HG02852 (cell line): ENCODE results near the gene GRID1.

ENCODE experiments used
- ATAC-seq: cut with Tn5 transposase; IDR thresholded peaks from one replicate; pipeline ENCODE4 v1.9.1; 2021; ENCODE audit warnings: mild to moderate bottlenecking, moderate library complexity; ENCODE audit not compliant: unreplicated experiment

Gene GRID1

DNA sequence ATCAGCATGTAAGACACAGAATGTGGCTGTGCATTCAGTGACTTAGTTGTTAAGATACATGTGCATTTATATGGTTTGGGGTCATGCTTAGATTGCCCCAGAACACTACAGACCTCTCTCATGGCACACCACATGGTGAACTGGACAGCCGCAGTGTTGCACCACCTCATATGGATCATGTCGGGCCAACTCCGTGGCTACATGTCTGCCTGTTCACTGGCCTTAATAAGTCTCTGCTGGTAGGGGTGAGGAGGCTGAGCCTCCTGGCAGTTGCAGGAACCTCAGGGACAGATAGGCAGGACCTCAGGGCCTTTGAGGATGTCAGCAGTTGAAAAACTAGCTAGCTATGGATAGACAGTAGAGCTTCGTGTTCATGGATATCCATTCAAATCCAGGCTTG, 751.0 kb downstream of the GRID1 start:
- ATAC-seq, result no peak

DNA sequence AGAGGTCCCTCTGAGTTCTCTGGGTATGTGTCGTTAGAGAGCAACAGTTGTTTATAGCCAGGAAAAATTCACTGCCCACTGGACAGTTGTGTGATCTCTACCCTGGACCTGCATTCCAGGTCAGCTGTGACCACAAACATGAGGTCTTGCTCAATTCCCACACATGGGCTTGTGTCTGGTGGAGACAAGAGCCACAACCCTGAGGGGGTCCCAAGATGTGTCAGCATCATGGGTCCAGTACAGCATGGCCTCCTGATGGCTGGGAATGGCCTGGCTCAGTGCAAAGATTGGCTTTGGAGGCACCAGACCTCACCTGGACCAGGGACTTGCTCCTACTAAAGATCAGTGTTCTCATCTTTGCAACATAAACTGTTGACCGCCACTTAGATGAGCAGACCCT, 751.6 kb downstream of the GRID1 start:
- no peak for ATAC-seq

DNA sequence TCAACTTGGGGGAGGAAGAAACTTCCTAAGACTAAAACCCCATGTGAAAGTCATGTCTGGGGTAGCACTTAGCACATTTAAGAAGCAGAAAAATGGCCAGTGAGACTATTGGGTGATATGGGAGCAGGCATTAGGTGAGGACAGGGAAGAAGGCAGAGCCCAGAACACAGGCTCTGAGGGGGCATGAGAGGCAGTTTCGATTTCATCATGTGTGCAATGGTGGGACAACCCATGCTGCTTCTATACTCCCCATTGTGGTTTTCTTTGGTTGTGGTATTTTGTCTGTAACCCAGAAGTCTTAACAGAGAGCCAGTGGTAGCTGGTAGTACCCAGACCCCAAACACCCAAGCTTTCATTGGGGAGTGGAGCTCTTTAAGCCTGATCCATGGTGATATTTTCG, 752.0 kb downstream of the GRID1 start:
- ATAC-seq, result no peak

DNA sequence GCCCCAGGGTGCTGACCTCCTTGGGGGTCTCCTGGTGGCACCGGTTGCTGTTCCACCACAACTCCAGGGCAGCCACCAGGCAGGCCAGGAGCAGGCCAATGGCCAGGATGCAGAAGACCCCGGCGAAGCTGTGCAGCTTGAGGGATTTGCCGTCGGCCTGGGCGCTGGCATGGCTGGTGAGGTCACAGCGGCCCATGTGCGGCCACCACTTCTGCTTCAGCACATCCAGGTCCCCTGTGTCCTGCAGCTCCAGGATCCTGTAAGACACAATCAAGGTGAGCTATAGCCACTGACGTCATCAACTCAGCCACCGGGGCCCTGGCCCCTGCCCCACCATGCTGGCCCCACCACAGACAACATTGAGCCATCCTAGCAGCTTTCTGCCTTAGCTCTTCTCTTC, 753.2 kb downstream of the GRID1 start:
- ATAC-seq, result no peak

DNA sequence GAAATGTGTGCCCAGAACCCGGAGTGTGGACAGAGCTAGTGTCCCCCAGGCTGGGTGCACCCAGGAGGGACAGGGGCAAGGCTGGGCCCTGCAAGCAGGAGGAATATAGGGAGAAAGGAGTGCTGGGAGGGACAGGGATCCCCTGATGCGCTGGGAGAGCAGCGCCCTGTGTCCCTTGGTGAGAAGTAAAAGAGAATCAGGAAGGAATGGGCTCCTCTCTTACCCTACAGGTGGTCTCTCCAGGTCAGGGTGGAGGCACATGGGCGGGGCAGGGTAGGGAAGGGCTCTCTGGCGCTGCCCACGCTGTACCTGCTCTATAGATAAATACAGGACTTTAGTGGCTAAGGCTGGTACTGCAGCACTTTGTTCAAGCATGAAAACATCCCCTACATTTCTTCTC, 753.8 kb downstream of the GRID1 start:
- ATAC-seq, result peak; percentile 51

DNA sequence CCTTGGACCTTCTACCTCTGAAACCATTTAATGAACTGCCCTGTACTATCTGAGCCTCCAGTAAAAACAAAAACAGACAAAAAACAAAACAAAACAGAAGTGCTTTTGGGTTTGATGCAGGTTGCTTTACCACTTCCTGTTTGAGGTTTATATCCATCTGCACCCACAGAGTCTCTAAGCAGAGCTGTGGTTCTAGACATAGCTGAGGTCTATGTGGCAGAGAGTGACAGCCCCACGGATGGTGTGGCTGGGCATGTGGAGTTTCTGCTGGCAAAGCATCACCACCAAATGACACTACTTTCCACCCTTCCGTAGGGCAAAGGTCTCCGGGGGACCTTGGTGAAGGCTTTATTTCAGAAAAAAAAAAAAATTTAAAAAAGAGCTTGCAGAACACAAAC, 754.2 kb downstream of the GRID1 start:
- peak; percentile 89 for ATAC-seq

DNA sequence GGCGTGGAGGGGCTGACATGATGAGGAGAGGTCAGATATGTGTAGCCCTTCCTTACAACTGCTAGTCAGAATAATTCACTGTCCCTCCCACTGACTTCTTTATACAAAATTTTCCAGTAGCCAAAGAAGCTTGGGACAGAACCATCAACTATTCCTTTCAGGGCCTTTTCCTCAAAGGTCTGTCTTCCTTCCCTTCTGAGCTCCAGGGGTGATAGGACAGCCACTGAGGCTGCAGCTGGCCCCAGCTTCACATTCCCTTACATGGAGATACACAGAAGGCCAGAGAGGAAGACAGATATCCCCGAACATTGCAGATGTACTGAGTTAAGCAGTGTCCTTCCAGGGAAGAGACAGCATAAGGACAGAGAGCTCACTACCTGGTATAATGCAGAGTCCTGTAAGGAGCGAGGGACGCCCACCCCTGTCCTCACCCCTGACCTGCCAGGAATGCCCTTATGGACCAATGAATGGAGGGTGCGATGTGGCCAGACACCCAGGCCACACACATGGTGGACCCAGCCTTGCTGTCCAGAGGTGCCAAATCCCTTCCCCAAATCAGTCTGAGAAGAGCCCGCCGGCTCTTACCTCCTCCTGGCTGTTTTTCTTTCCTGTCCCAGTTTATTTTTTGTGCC, 754.7 kb downstream of the GRID1 start:
- no peak for ATAC-seq

DNA sequence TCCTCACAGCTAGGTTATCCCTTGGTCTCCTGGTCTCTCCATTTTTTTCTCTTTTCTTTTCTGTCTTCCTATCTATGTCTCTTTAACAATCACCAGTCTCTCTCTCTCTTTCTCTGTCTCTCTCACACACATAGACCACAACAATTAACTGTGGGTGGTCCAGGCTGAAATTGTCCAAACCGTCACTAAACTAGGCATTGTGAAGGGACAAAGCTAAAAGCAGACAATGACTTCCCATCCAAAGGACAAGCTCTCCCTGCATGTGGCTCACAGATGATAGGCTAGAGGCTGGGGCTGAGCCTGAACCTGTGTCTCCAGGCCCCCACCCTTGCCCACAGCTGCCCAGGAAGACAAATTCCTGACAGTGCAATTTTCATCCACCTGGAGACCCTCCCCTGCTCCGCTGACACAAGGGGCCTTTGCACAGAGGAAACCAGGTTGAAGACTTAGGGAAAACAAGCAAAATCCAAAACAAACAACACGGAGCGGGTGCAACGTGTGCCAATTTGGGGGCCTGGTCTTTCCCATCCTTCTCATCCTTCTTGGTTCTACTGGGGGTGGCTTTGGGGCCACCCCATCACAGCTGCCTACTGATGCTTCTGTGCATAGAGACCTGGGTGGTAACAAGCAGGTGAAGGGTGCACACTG, 755.4 kb downstream of the GRID1 start:
- no peak for ATAC-seq

DNA sequence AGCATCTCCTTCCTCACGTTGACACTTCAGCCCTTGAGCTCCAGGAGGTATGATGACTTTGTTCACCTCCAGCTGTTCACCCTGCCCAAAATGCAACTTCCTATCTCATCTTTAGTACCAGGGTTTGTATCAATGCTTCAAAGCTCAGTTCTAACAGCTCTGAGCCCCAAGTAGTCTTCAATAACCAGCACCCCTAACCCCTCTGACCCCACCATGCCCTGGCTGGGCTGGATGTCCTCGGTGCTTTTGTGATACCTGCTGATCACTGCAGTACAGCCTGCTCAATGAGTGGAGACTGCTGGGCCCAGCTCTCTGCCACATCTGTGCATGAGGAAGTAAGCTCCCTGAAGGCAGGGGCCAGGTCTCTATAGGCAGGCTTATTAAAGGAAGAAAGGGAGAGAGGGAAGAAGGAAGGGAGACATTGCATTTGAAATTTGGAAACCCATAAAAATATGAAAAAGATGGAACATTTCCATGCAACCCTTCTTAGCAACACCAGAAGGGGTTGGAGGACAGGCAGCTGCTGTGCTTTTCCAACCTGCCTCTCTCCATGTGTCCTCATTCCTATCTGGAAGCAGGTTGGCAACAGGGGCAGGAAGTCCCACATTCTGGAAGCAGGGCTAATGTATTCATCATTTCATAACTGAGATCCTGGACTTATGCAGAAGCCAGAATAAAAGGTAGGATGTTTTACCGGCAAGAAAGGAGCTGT, 756.1 kb downstream of the GRID1 start:
- ATAC-seq, result no peak

DNA sequence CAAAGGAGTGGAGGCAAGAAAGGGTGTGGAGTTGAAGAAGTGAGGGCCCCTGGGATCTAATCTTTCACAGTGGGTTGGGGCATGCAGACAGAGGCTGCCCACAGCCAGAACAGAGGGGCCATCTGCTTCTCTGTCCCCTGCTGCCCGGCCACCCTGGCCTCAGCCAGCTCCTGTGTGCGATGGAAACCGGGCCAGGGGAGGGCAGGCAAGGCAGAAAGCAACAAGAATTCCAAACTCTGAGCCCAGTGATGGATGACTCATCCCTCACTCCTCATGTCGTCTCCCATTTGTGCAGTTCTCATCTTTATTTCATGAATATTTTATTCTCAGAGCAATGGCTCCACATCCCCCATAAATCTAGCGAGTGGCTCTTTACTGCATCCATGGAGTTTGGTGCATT, 757.1 kb downstream of the GRID1 start:
- ATAC-seq, result no peak

DNA sequence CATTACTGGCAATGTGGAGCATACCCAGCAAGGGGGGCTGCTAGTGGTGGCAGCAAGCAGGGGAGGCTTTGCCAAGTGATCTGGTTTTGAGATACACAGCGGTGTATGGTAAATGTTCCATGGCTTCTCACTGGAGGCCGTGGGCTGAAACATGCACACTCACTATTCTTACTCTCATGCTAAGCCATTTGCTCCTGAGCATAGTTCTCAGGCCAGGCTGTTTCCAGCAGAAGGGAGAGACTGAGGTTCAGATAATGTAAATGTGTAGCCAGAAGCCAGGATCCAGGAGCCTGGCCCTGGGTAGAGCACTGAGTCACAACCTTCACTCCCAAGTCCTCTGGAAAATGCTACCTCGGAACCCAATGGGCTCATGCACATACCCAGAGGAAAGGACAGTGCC, 757.9 kb downstream of the GRID1 start:
- no peak for ATAC-seq

DNA sequence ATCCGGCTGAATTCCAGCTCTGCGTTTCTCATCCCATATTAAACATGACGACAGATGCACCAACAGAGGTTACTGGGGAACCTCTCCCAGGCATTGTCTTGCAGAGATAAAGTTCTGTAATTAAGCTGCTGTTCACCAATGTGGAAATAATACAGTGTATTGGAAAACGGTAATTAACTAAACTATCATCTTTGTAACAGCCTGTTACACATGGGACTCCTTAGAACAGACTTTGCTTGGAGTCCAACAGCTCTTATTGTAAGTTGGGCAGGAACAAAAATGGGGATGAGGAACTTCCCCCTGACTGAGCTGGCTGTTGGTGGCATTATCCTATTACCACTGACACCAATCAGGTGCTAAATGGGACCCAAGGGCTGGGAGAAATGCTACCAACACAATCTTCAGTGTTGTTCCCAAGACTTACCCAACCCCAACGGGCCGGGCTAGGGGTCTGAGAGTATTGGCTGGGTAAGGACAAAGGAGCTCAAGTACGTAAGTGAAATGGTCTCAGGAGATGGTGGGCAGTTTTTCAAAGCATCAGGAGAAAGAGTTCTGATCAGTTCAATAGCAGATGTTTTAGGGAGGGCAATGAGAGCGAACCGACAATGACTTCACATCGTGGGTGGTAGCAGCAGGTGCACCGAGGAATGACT, 759.4 kb downstream of the GRID1 start:
- ATAC-seq, result no peak

DNA sequence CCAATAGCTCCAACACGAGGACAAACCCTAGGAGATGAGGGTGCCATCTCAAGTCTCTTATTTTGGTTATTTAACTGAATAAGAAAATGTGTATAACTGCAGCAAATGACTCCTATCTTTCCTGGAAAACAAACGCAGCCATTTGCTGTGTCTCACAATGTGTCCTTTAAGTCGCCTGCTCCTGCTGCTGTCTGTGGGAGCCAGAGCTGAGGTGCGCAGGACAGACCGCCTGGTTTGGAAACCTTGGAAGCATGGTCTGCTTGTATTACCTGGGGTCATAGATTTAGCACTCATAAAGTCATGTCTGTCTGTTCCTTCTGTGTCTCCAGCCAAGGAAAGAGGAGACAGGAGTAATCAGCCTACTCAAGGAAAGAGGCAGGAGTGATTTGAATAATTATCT, 760.2 kb downstream of the GRID1 start:
- no peak for ATAC-seq

DNA sequence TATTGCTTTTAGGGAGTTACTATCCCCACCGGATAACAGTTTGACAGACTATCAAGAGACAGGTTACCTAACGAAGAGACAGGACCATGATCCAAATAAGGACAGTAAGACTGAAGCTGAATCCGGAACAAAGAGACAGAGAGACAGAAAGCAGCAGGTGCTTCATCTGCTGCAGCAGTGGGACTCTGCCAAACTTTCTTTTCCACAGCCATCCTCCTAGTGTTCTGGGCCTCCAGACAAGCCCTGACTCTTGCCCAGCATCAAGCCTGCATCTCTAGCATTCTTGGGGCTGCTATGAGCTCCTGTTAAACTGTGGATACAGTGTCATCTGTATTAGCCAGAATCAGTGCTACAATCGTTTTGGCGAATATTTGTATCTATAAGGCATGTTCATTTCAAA, 761.7 kb downstream of the GRID1 start:
- no peak for ATAC-seq

DNA sequence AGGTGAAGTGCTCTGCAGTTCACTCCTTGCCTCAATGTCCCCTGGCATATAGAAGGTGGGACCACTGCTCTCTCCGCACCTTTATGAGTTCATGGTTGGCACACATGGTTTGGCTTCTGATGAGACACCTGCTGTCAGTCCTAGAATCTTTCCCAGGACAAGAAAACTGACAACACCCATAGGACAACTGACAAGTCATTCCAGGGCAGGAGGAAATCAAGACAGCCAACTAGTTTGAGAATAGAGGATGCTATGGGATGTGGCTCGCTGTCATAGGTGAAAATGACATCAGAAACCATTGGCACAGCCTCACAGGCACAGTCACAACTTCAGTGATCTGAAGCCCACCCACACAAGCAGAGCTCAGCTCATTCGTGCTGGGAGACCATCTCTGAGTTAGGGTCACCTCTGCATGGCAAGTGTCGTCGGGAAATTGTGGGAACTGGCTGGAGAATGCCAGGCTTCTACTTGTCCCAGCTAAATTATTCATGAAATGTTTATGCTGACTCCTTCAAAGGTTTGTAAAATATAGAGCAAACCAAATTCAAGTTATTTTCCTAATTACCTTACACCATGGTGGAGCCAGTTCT, 762.4 kb downstream of the GRID1 start:
- no peak for ATAC-seq

DNA sequence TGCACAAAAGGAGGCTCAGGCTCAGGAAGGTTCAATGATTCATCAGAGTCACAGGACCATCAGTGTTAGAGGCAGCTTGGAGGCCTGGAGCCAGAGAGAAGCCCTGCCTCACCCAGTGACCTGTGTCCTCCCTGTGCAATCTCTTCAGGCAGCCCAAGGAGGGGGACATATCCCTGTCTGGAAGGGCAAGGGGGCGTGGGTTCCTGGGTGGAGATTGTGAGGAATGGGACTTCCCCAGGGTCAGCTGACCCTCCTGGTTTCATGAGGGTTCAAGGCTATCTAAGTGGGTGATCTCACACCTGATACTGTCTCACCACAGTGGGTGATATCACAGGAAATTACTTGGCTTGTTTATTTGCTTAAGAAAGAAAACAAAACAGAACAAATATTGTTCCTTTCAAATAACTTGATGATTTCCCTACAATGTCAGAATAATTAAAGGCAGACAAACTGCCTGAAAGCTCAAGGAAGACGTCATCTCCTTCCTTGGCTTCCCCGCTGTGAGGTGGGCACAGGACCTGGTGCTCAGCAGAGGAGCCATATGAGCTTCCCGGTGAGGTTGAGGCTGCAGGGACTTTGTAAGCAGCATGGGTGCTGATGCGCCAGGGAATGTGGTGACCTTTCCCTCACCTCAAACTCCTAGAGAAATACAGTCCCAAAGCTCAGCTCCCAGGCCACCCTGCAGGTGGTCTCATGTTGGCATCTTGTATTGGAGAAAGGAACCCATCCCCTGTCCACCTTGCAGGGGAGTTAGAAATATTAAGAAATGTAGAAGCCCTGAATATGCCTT, 763.2 kb downstream of the GRID1 start:
- no peak for ATAC-seq

DNA sequence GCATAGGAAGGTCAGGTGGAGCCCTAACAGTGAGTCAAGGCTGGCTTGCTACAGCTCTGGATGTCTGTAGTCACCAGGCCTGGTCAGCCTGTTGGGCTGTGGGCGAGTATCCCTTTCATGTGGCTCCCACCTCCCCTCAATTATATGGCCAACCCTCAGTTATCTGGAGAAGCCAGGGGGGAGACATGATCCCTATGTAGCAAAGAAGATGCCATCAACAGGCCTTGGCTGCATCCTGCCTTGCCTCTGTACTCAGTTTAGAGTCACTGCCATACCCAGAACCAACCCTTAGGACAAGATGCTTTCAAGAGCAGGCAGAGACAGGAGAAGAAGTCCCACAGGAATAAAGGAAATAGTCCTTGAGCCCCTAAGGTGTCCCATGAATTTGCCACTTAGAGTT, 763.9 kb downstream of the GRID1 start:
- no peak for ATAC-seq

DNA sequence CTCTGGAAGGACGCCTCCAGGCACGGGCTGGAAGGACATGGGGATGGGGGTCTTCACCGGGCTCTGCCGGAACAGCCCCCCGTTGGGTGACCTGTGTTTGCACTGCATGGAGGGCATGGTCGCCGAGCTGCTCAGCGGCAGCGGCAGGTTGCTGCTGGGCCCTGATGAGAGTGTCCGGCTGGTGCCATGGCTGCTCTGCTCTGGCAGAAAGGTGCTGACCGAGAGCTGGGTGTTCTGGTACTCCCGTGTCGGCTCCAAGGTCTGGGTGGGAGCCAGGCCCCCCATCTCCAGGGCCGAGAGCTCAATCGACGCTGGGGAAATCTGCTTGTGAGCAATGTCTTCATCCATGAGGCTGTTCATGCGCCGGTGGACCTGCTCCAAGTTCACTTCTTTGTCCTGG, 764.3 kb downstream of the GRID1 start:
- no peak for ATAC-seq

DNA sequence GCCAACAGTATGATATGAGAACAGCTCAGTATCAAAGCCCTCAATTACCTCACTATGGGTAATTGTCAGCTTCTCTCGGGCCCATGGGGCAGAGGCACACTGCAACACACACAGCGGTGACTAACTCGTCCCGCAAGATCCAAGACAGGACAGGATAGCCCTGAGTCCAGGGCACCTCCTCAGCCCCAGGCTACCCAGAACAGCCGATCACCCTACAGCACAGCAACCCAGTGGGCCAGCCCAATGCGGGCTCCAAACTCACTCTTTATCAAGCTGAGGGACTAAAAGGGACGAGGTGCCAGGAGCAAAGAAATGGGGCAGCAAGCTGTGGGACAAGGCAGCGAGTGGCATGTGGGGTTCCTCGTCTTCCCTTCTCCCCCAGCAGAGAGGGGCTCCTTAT, 765.1 kb downstream of the GRID1 start:
- no peak for ATAC-seq

DNA sequence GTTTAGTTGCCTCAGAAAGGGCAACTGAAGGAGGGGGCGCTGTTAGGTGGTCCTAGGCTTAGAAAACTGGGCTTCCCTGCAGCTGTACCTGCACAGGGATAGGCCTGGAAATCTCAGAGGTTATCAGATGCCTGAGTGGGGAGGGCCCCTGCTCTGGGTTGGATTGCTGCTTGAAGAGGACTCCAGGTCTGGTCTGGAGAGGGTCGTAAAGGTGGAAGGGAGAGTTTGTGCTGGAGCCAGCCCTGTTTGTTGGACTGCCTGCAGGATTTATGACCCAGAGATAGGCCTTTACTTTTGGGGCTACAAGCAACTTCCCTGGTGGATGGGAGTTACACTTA, 765.9 kb downstream of the GRID1 start:
- no peak for ATAC-seq
